Subcutaneous adipose tissue (tissue), 4 donors: Measurements from ENCODE around the gene BCL6. TPM values are rescaled to one million over a fixed set of nuclear protein-coding genes. Genes with fewer than 3 reads are reported as not detected.

Source experiments
- CTCF ChIP-seq: fragments of 450-650 bp; IDR thresholded peaks from one replicate; pipeline ENCODE4 v1.5.1; 2016; ENCODE audit warnings: low read depth, mild to moderate bottlenecking, control low read depth, antibody characterized with exemption, moderate library complexity
- total RNA-seq, 4 donors: library from RNA; depleted of rRNA; stranded (reverse); fragments of >200 nt; gene quantifications; one replicate each; pipeline ENCODE4 v1.1.0, GENCODE V29; 2016

BCL6 gene
- total RNA-seq, result 100 to 1,000 TPM; 140 to 426 (median 298) TPM

GRCh38 chr3:187745201-187746058 is at the start of gene BCL6:
BCL6 (minus strand) TSS chr3:187745468; CDS start chr3:187733693, 11,775 bp downstream.
- no peak for TF ChIP-seq CTCF

- TF ChIP-seq CTCF, result no peak
Measured at GRCh38 chr3:187794731-187795130, 49.5 kb upstream of the BCL6 start.

GRCh38 chr3:187793618-187794017 is 48.4 kb upstream of the BCL6 start:
- no peak for TF ChIP-seq CTCF

- no peak for TF ChIP-seq CTCF
Measured at GRCh38 chr3:187792521-187792920, 47.3 kb upstream of the BCL6 start.

- TF ChIP-seq CTCF, result no peak
Measured at GRCh38 chr3:187789872-187790271, 44.6 kb upstream of the BCL6 start.

GRCh38 chr3:187788984-187789857 is 44.0 kb upstream of the BCL6 start:
- no peak for TF ChIP-seq CTCF

GRCh38 chr3:187783098-187783497 is 37.8 kb upstream of the BCL6 start:
- TF ChIP-seq CTCF, result no peak
